SHP77 (cell line): ENCODE results near the gene SARS1.
"Not testable (repeated sequence)": the region's sequence is repeated elsewhere in the genome, so short reads cannot be mapped to it uniquely, and the experiment has no call there.

ENCODE experiments used
- DNase-seq, 2 experiments: peaks; one replicate each; lab custom pipeline; 2025; lab: John Stamatoyannopoulos, UW

The SARS1 gene

GRCh38 chr1:109275706-109276345, 62.1 kb downstream of the SARS1 start:
- DNase-seq = no peak

GRCh38 chr1:109277434-109278204, 63.9 kb downstream of the SARS1 start:
- DNase-seq = peak; percentile 73 to 78

- DNase-seq = no peak
Observed at GRCh38 chr1:109279615-109280278, 66.0 kb downstream of the SARS1 start.

DNA sequence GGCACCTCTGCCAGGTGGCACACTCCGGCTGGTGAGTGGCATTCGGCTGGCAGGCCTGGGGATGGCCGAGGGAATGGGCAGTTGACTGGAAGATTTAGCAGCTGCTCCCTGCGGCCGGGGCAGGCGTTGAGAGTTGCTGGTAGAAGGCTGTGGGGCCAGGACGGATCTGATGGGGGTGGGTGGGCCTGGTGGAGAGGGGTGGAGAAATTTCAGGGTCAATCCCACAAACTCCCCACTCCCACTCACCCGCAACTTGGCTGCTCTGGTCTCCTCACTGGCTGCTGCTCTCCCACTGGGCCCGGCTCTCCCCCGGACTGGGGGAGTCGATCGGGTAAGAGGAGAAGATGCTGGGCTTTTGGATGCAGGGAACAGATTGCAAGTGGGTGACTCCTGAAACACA, 67.1 kb downstream of the SARS1 start:
- no peak for DNase-seq

GRCh38 chr1:109281680-109282496, 68.2 kb downstream of the SARS1 start:
- DNase-seq = no peak

GRCh38 chr1:109282497-109282951, 68.8 kb downstream of the SARS1 start:
- no peak for DNase-seq

GRCh38 chr1:109282952-109283747, 69.4 kb downstream of the SARS1 start, which contains the start of gene PSRC1:
Gene PSRC1, minus strand, starts transcription at chr1:109283145.
- DNase-seq = peak; percentile 96 to 97

DNA sequence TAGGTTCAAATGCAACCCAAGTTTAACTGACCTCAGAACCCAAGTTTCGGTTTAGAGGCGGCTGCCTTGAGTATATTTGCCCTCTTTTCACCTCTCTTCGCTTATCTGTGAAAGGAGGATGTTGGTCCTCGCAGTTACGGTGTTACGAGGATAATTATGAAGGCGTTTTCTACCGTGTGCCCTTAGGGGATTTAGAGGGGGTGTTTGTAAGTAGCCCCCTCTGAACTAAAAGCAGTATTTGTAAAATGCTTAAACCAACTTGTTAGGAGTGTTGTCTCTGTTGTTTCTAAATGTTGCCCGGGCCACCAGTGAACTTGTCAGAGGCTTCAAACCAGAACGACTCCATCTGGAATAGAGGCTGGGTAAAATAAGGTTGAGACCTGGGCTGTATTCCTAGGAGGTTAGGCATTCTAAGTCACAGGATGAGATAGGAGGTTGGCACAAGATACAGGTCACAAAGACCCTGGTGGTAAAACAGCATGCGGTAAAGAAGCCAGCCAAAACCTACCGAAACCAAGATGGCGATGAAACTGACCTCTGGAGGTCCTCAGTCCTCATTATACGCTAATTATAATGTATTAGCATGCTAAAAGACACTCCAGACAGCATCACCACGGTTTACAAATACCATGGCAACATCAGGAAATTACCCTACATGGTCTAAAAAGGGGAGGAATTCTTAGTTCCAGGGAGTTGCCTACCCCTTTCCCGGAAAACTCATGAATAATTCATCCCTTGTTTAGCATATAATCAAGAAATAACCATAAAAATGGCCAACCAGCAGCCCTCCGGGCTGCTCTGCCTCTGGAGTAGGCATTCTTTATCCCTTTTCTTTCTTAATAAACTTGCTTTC, 70.3 kb downstream of the SARS1 start:
- DNase-seq = no peak

- not testable (repeated sequence) for DNase-seq
Observed at GRCh38 chr1:109286762-109287161, 73.0 kb downstream of the SARS1 start.
